Stimulated activated naive CD8-positive, alpha-beta T cell treated with anti-CD3 and anti-CD28 coated beads, Interleukin-15, Interleukin-2, amounts not matched to agents 100 ng/mL and 50 ng/mL, for 24 hours (primary cell): ENCODE measurements around the gene GMPR2.

Experiments used
- H3K27ac Mint-ChIP-seq: one replicate; pipeline ENCODE4 v1.8.0; 2021; ENCODE audit warnings: mild to moderate bottlenecking, mixed read lengths
- H3K27me3 Mint-ChIP-seq: one replicate; pipeline ENCODE4 v1.8.0; 2021; ENCODE audit warnings: mixed read lengths
- H3K36me3 Mint-ChIP-seq: one replicate; pipeline ENCODE4 v1.8.0; 2021; ENCODE audit warnings: low read depth, mixed read lengths
- H3K4me1 Mint-ChIP-seq: one replicate; pipeline ENCODE4 v1.8.0; 2021; ENCODE audit warnings: low read depth, mixed read lengths
- H3K4me3 Mint-ChIP-seq: one replicate; pipeline ENCODE4 v1.8.0; 2021; ENCODE audit warnings: mild to moderate bottlenecking, mixed read lengths
- H3K9me3 Mint-ChIP-seq: one replicate; pipeline ENCODE4 v1.8.0; 2021; ENCODE audit warnings: mixed read lengths

Gene GMPR2

DNA sequence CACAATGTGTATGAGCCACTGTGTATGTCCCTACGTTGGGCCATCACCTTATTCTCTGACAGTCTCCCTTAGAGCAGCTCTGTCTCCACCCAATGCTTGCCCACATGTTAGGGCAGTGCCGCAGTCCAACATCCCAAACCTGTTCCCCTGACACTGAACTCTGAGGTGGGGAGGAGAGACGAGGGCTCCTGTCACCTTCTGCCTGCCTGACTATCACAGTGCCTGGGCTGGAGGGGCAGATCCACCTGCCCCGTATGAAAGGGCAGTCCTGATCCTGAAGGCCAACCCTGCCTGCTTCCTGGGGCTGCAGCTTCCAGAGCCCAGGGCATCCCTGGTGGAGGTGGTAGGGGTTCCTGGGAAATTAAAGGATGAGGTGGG, 28.0 kb downstream of the GMPR2 start:
- Mint-ChIP-seq H3K27ac (no peak overlapping the region), H3K9me3 (no peaks in the 10 kb centered on the region), H3K4me3 (no peak overlapping the region), H3K4me1 (no peaks in the 10 kb centered on the region), H3K27me3 (no peaks in the 10 kb centered on the region), H3K36me3 (peaks cover 4% of the 10 kb centered on the region)

DNA sequence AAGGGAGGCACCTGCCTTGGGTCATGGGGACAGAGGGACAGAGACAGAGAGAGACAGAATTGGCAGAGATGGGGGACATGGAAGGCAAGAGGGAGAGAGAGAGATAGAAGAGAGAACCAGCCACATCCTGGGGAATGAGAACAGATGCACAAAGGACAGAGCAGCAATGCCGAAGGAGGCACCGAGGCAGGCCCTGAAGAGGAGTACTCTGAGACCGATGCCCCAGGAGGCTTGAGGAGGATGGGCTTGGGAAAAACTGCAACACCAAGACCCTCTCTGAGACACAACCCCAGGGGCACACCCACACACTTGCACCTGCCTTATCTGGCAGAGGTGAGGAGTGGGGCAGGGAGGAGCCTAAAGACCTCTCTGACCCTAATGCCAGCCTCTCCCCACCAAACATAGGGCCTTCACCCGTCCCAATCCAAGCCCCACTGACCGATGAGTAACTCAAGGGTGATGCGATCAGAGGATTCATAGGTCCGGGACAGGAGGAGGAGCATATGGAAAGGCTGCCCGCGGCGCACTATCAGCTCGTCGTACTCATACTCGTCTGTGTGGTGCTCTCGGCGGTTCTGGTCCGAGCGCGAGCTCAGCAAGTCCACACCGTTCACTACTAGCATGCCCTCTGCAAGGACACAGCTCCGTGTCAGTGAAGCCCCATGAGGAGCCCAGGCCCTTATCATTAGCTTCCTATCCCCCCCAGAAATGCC, 28.7 kb downstream of the GMPR2 start:
- Mint-ChIP-seq H3K27ac (no peak overlapping the region), H3K4me3 (no peak overlapping the region), H3K9me3 (no peaks in the 10 kb centered on the region), H3K4me1 (no peaks in the 10 kb centered on the region), H3K36me3 (peaks cover 8% of the 10 kb centered on the region), H3K27me3 (no peaks in the 10 kb centered on the region)

DNA sequence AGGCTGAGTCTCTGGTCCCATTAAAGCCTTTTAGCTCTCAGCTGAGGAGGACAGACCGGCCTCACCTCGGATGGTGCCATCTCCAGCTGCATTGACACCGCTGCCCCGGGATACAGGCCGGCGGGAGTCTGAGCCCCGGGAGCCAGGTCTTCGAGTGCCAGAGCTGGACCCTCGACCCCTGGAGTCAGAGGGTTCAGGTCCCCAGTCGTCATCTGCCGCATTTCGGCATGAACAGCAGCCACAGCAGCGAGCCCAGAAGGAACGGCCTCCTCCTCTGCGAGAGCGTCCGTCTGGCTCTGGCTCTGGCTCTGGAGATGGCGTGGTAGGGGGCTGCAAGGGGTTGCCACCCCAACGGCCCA, 29.2 kb downstream of the GMPR2 start:
- Mint-ChIP-seq H3K27ac (no peak overlapping the region), H3K36me3 (peaks cover 13% of the 10 kb centered on the region), H3K4me3 (no peak overlapping the region), H3K9me3 (no peaks in the 10 kb centered on the region), H3K27me3 (no peaks in the 10 kb centered on the region), H3K4me1 (no peaks in the 10 kb centered on the region)

DNA sequence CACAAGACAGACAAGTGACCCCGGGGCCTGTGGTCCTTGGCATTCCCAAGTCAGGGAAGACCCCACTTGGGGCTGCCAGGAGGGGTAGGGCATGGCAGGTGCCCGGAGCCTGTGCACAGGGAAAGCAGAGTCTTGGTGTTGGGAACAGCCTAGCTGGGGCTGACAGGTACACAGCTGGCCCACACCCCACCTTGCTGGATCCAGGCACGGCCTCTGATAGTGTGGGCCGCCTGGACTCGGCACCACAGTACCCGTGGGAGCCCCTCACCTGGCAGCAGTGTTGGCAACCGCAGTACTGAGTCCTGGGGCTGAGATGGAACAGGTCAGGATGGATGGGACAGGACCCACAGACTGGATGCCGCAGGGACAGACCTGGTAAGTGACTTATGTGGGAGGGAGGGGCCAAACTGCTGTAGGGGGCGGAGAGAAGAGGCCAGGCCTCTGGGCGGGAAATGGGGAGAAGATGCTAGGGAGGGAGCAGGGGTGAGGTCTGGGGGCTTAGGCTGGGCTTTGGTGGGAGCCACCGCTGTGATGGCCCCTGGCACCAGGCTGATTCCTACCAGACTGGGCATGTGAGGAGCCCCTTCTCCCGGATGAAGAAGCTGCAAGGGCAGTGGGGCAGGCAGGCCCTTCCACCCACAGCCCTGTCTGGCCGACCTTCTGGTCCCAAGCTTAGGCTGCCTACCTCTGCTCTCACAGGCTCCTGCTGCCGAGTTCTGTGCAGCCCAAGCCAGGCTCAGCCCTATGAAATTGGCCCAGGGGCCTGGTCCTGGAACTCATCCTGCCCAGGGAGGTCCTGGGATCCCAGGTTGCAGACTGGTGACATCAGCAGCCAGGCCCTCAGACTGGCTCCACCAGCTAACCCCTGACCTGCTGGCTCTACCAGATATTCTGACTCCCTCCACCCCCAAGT, 30.3 kb downstream of the GMPR2 start, which contains the start of gene TGM1:
TSS of gene TGM1 (minus strand) at position 357 of the 913 bp plus-strand sequence. CDS start 825 bp downstream, outside the sequence.
- H3K27ac Mint-ChIP-seq, result no peak within 1 kb of the TSS
- H3K9me3 Mint-ChIP-seq, result no peaks in the 10 kb centered on the region
- H3K4me3 Mint-ChIP-seq, result no peak within 1 kb of the TSS
- H3K27me3 Mint-ChIP-seq, result no peaks in the 10 kb centered on the region
- H3K4me1 Mint-ChIP-seq, result no peaks in the 10 kb centered on the region
- H3K36me3 Mint-ChIP-seq, result peaks cover 19% of the 10 kb centered on the region

DNA sequence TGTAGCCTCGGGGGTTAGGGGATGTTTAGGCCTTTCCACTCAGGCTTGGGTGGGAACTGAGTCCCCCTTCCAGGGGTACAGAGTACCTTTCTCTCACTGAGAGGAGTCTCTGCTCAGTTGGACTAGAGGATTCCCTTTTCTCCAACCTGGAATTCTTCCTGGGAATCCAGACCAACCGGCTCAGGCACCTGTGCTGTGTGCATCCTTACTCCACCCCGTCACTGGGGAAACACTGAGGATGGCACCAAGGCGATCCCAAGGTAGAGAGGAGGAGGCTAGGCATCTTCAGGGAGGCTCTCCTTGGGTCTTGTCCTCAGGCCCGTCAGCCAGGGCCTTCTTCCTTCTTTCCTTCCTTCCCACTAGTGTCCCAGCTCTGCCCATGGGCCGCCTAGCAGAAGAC, 31.1 kb downstream of the GMPR2 start:
- no peak overlapping the region for H3K4me3 Mint-ChIP-seq
- no peaks in the 10 kb centered on the region for H3K9me3 Mint-ChIP-seq
- H3K36me3 Mint-ChIP-seq, result peaks cover 19% of the 10 kb centered on the region
- no peak overlapping the region for H3K27ac Mint-ChIP-seq
- no peaks in the 10 kb centered on the region for H3K4me1 Mint-ChIP-seq
- no peaks in the 10 kb centered on the region for H3K27me3 Mint-ChIP-seq

DNA sequence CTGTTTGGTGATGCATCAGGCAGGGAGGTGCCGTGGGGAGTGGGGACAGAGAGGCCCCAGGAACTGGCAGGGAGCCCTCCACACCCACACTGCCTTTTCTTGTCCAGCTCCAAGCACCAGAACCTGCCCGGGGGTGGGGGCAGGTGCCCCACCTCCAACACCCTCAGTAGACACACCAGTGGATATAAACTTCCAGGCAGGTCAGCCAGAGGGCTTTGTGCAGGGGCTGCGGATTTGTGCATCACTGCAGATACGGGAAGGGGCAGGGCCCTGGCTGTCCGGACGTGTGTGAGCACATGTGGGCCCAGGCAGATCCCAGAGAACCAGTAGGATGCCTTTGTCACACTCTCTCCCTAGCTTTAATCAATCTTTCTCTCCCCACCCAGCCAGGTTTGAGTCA, 31.6 kb downstream of the GMPR2 start:
- Mint-ChIP-seq H3K4me3 (no peak overlapping the region), H3K4me1 (no peaks in the 10 kb centered on the region), H3K9me3 (no peaks in the 10 kb centered on the region), H3K27me3 (no peaks in the 10 kb centered on the region), H3K27ac (no peak overlapping the region), H3K36me3 (peaks cover 19% of the 10 kb centered on the region)

DNA sequence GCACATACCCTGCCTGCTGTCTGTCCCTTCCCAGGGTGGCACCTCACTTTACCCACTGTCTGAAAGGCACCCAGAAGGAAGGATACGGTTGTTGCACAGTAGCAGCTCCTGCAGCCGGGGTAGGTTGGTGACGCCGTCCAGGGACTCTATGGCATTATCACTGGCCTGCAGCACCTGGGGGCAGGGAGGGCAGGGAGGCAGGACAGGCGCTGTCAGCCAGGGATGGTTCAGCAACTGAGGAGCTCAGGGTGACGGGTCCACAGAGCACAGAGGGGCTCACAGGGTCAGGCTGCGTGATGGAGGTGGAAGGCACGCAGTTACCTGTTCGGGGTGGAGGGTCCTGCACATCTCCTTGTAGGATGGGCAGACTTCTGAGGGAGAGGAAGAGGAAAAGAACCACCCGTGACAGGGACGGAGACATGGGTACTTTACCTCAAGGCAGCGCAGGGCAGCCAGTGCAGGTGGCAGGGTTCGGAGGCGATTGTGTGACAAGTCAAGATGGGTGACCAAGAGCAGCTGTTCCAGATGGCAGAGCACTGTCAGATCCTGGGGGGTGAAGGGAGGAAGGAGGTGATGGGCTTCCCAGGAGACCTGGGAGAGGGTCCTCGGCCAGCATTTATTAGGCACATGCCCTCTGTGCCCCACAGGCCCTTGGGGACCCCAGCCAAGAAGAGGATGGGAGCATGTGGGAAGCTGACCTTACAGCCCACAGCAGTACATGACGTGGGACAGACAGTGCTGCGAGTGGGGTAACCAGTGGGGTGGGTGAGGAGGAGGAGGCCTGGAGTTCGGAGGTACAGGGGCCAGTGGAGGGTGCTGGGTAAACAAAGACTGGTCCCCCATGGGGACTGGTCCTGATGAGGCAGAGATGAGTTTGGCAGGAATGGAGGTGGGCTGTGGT, 33.9 kb downstream of the GMPR2 start:
- Mint-ChIP-seq H3K9me3 (no peaks in the 10 kb centered on the region), H3K36me3 (peaks cover 15% of the 10 kb centered on the region), H3K27me3 (no peaks in the 10 kb centered on the region), H3K4me3 (no peak overlapping the region), H3K27ac (no peak overlapping the region), H3K4me1 (peaks cover 10% of the 10 kb centered on the region)

DNA sequence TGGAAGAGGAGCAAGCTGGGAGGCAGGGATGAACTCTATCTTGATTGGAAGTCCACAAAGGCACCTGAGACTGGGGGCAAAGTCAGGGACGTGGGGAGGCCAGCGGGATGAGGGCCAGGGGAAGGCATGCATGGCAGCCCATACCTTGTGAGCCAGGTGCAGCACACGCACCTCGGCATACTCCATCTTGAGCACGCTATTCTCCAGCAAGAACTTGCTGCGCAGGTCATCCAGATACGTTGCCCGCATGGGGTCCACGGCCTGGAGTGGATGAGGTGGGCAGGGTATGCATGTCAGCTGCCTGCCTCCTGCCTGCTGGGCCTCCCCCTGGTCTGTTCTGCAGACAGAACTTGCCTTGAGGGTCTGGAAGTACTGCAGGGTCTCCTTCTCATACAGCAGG, 34.8 kb downstream of the GMPR2 start:
- Mint-ChIP-seq H3K9me3 (no peaks in the 10 kb centered on the region), H3K27ac (no peak overlapping the region), H3K36me3 (peaks cover 15% of the 10 kb centered on the region), H3K4me3 (no peak overlapping the region), H3K4me1 (peaks cover 20% of the 10 kb centered on the region), H3K27me3 (no peaks in the 10 kb centered on the region)

DNA sequence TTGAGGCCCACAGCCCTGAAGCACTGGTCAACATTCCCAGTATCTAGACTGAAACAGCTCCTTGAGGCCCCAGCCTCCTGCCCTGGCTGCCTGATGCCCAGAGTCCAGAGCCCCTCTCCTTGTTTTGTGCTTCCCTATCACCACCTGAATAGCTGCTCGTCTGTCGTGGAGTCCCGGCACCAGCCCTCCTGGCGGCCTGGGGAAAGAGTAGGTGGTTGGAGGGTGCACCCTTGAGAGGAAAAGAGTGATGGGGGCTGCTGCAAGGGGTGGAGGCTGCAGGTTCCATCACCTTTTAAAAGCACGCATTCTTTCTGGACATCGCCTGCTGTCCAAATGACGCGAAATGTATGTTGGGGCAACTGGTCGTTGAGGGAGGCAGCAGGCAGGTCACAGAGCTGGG, 35.5 kb downstream of the GMPR2 start:
- peaks cover 15% of the 10 kb centered on the region for H3K36me3 Mint-ChIP-seq
- H3K27me3 Mint-ChIP-seq, result no peaks in the 10 kb centered on the region
- peaks cover 27% of the 10 kb centered on the region for H3K4me1 Mint-ChIP-seq
- no peaks in the 10 kb centered on the region for H3K9me3 Mint-ChIP-seq
- H3K27ac Mint-ChIP-seq, result no peak overlapping the region
- no peak overlapping the region for H3K4me3 Mint-ChIP-seq

DNA sequence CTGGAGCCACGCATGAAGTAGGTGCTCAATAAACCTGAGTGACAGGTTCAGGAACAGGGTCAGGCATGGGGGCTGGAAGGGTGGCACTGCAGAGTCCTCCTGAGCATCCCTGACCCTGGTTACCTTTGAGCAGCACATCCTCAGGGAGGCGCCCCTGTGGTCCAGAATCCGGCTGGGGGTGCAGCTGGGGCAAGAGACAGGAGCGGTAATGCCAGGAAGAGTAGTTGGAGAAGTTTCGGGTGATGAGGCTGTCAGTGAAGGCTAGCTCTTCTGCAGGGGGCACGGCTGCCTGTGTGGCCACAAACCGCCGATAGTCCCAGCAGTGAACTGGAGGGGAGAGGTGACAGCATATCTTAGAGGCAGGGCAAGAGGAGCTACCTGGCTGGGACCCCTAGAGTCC, 36.6 kb downstream of the GMPR2 start:
- H3K4me1 Mint-ChIP-seq, result peaks cover 38% of the 10 kb centered on the region
- no peaks in the 10 kb centered on the region for H3K9me3 Mint-ChIP-seq
- no peaks in the 10 kb centered on the region for H3K27me3 Mint-ChIP-seq
- no peak overlapping the region for H3K4me3 Mint-ChIP-seq
- no peak overlapping the region for H3K27ac Mint-ChIP-seq
- peaks cover 15% of the 10 kb centered on the region for H3K36me3 Mint-ChIP-seq

DNA sequence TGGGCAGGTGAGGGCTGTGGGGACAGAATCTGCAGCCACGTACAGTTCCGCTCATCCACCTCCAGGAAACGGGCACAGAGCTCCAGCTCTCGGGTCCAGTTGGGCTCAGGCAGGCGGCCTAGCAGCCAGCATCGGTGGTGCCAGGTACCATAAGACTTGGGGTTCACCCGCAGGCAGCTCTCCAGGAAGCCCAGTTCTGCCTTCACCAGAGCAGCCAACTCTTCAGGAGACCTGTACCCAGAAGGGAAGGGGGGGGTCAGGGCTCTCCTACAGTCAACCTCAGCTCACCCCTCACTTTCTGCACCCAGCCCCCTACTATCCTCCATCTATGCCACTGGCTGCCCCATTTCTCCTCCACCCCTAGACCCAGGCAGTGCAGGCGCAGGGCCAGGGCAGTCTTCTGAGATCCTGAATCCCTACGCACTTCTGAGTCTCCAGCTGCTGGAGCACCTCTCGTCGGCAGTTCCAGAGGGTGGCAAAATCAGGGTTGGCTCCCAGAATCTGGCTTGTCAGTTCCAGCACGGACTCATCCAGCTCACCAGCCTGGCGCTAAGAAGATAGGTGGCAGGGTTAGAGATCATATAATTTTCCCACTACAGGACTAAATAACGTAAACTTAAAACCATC, 37.3 kb downstream of the GMPR2 start:
- Mint-ChIP-seq H3K27me3 (no peaks in the 10 kb centered on the region), H3K9me3 (no peaks in the 10 kb centered on the region), H3K27ac (no peak overlapping the region), H3K4me3 (peak overlapping the region; percentile 83), H3K4me1 (peaks cover 42% of the 10 kb centered on the region), H3K36me3 (peaks cover 15% of the 10 kb centered on the region)

DNA sequence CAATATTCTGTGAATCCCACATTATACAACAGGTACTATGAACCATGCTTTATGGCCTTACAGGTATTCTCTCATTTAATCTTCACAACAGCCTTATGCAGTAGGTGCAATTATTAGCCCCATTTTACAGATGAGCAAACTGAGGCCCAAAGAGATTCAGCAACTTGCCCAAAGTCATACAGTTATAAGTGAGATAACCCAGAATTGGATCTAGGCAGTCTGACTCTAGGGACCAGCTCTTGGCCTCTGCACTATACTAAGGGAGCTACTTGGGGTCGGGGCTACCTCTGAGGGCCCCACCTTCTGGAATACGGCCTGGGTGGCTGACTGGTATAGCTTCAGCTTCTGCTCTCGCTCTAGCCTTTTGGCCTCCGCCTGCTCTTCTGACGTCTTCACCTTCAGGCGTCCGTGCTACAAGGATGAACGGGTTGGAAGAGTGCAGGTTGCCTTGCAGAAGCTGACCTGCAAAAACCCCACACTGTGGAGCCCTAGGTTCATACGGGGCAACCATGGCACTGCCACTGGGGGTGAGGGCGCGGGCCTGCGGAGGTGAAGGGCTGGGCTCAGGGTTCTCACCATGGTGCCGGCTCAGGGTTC, 37.9 kb downstream of the GMPR2 start:
- H3K27ac Mint-ChIP-seq, result peak overlapping the region; percentile 88
- H3K4me3 Mint-ChIP-seq, result peak overlapping the region; percentile 83
- H3K27me3 Mint-ChIP-seq, result no peaks in the 10 kb centered on the region
- H3K9me3 Mint-ChIP-seq, result no peaks in the 10 kb centered on the region
- peaks cover 48% of the 10 kb centered on the region for H3K4me1 Mint-ChIP-seq
- peaks cover 15% of the 10 kb centered on the region for H3K36me3 Mint-ChIP-seq

DNA sequence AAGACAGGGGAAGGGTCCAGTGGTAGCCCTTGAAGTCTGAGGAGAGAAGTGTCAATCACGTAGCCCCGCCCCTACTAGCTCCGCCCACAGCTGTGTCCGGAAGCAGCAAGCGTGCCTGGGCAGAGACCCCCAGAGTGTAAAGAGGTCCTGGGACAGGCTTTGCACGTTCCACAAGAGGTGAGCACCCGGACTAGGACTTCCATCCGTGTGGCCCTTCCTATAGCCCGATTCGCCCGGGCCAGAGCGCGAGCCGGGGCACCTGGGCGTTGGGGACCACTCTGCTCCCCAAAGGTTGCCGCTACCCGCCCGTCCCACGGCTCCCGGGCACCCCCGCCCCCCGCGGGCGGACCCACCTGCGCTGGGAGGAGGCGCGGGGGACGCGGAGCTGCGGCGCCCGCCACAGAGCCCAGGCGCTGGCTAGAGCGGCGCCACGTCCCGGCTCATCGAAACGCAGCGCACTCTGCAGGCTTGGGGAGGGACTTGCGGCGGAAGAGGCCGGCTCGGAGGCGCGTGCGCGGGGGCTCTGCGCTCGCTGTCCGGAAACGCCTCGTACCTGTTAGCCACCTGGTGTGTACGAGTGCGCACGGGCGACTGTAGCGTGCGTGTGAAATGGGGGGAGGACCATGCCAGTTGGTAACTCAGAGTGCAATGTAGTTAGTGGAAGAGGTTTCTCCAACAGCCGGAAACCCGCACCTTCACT, 38.6 kb downstream of the GMPR2 start, which contains the start of gene RABGGTA:
TSS of gene RABGGTA (minus strand) at position 464 of the 700 bp plus-strand sequence. CDS start 482 bp downstream, outside the sequence.
- peak within 1 kb of the TSS; percentile 91 for H3K27ac Mint-ChIP-seq
- H3K4me3 Mint-ChIP-seq, result peak within 1 kb of the TSS; percentile 83
- H3K27me3 Mint-ChIP-seq, result no peaks in the 10 kb centered on the region
- peaks cover 49% of the 10 kb centered on the region for H3K4me1 Mint-ChIP-seq
- H3K9me3 Mint-ChIP-seq, result no peaks in the 10 kb centered on the region
- H3K36me3 Mint-ChIP-seq, result peaks cover 12% of the 10 kb centered on the region
